Amniotic epithelial cell (primary cell): ENCODE data around the gene CTBS.
A peak's percentile ranks its signal among the peaks of the same experiment; 100 is the strongest.

Source experiments
- DNase-seq: peaks from one replicate; pipeline ENCODE4 v3.0.0-alpha.2; 2010; ENCODE audit warnings: low read depth

Gene CTBS

DNA sequence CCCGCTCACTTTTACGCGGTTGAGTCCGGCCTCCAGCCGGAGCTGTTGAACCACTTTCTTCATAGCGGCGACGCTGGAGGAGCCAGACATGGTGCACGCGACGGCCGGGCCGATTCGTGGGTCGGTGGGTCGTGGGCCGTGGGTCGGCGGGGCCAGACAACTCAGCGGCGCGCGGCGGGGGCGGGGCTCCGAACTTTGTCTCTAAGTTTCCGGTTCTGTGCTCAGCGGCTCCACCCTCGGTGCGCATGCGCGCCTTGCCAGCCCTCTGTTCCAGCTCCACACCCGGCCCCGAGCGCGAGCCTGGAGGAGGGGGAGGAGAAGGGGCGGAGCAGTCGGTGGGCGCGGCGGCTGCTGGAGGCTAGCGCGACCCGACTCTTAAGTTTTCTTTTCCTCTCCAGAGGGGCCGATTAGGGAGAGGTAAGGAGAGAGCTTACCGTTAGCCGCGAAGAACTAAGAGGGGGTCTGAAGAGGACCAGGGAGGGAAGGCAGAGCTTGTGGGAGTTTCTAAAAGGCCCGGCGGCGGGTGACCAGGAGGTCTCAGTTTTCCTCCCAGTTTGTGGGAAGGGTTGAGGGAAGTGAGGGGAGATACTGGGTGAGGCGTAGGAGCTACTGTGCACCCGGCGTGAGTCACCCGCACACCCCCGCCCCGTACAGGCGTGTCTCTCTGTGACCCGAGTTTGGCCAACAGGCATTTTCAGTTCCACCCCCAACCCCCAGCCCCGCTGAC, 68.1 kb downstream of the CTBS start, which contains the start of the genes GNG5 and SPATA1:
GNG5 (minus strand) TSS at position 580 of the 727 bp plus-strand sequence; CDS start at position 90, 490 bp downstream.
SPATA1 (plus strand) TSS at position 385 of the 727 bp plus-strand sequence. CDS start 9,974 bp downstream, outside the sequence.
- DNase-seq = peak; percentile 92

DNA sequence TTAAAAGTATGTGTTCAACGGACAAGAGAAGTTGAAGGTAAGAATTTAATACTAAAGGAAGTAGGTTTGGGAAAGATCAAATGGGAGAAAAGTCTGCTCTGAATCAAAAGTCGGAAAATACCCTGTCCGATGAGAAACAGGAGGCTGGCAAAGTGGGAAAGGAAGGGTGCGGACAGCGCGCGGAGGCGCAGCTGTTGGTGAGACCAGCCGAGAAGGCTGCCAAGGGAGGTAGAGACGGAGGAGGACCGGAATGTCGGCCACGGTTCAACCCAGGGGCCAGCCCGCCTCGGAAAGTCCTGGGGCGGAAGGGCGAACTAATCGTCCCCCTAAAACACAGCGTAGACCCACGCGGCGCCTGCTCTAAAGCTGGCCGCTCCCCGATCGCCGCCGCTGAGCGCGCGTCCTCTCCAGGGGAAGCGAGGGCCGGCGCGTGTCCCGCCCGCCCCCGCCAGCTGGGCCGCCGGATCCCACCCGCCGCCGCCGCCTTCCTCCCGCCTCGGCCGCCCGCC, 68.7 kb downstream of the CTBS start:
- DNase-seq = peak; percentile 64

DNA sequence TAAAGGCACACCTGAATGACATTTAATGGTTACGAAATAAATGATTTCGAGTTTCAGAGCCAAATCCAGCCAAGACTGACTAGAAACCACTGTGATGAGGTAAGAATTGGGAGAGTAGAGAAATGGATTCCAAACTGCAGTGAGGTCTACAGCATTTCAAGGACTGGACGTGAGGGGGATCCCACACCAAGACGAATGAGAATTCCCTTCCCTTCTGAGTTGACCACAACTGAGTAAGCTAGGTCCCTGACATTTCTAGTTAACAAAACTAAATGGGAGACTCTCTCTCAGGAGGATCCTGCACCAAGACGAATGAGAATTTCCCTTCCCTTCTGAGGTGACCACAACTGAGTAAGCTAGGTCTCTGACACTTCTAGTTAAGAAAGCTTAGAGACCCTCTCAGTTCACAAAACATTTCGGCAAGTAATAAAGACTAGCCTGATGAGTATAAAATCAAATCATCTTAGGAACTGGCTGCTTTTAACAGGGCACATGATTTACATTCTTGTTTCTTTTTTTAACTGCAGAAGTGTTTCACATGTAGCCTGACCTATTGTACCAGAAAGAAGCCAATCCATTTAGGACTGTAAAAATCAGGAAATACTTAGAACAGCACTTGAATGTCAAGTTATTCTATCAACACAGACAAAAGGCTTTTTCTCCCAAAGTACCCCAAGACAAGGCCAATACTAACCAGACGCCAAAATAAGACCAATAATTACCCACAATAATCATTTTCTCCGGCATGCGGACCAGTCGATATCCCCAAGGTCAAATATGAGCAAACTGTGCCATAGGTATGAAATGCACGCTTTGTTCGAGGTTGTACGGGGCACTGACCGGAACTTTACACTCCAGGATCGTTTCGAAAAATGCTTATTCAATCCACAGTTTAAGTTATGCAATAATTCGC, 69.4 kb downstream of the CTBS start:
- peak; percentile 82 for DNase-seq

DNA sequence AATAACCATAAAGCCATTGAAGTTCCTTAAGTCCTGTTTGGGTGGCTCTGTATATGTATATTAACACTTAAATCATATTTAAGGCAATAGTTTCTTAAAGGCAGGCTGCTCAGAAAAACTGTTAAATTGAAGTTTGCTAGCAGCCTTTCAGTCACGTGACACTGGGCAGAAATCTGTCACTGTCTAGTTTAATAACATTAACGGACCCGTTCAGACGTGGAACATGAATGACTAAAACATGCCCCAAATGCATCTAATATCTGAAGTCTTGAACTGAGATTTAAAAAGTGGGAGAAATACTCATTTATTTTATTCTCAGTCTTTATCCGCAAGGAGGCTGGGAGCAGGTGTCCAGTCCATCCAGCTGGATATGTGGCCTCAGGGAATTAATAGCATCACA, 71.3 kb downstream of the CTBS start:
- no peak for DNase-seq
